Caco-2 (cell line): ENCODE data around the gene DKK2. TPM values are rescaled to one million over a fixed set of nuclear protein-coding genes. Genes with fewer than 3 reads are reported as not detected.

ENCODE experiments used
- BruUV-seq: library from RNA; stranded (reverse); fragments of 400-500 nt; replicated peaks from 2 replicates; lab custom pipeline; 2021; lab: Mats Ljungman, UMichigan
- CTCF ChIA-PET: fragments of 300-600 bp; sonication (Branson Sonifier 250); formaldehyde crosslinking; loops from one replicate; lab custom pipeline; 2022; ENCODE audit warnings: antibody characterized with exemption; lab: Charles Lee
- POLR2A ChIA-PET: fragments of 300-600 bp; sonication (Branson Sonifier 250); formaldehyde crosslinking; loops from one replicate; lab custom pipeline; 2022; ENCODE audit warnings: antibody characterized with exemption; lab: Charles Lee
- DNase-seq, 2 experiments: peaks; one replicate each; pipeline versions ENCODE4 v3.0.0 to v3.0.0-alpha.2; 2020 to 2022
- H3K27me3 ChIP-seq: replicated peaks from 2 replicates; pipeline ENCODE4 v1.6.0; 2011; ENCODE audit warnings: low read length; ENCODE audit not compliant: control insufficient read depth, insufficient read depth
- H3K36me3 ChIP-seq: 2 replicates; pipeline ENCODE4 v1.5.1; 2011; ENCODE audit warnings: low read length; ENCODE audit not compliant: control insufficient read depth, insufficient read depth
- H3K4me1 ChIP-seq: fragments of 250-450 bp; sonication (Bioruptor Pico); 2 replicates; pipeline ENCODE4 v1.5.1; 2020; ENCODE audit warnings: mild to moderate bottlenecking
- H3K4me3 ChIP-seq: 2 replicates; pipeline ENCODE4 v1.5.1; 2011; ENCODE audit warnings: low read depth, mild to moderate bottlenecking, control low read depth, low read length
- H3K9me3 ChIP-seq: fragments of 250-450 bp; sonication (Bioruptor Pico); 2 replicates; pipeline ENCODE4 v1.5.1; 2020; ENCODE audit warnings: mild to moderate bottlenecking, moderate library complexity
- H3K27ac Mint-ChIP-seq: one replicate; pipeline ENCODE4 v1.8.0; 2022; ENCODE audit warnings: mixed read lengths; ENCODE audit not compliant: unreplicated experiment
- H3K27me3 Mint-ChIP-seq: one replicate; pipeline ENCODE4 v1.8.0; 2022; ENCODE audit warnings: mixed read lengths; ENCODE audit not compliant: insufficient read depth, unreplicated experiment
- H3K36me3 Mint-ChIP-seq: one replicate; pipeline ENCODE4 v1.8.0; 2022; ENCODE audit warnings: mild to moderate bottlenecking, mixed read lengths; ENCODE audit not compliant: insufficient read depth, unreplicated experiment
- H3K4me1 Mint-ChIP-seq: one replicate; pipeline ENCODE4 v1.8.0; 2022; ENCODE audit warnings: low read depth, mixed read lengths; ENCODE audit not compliant: unreplicated experiment
- H3K4me3 Mint-ChIP-seq: one replicate; pipeline ENCODE4 v1.8.0; 2022; ENCODE audit warnings: mild to moderate bottlenecking, moderate library complexity, mixed read lengths; ENCODE audit not compliant: unreplicated experiment
- H3K9me3 Mint-ChIP-seq: one replicate; pipeline ENCODE4 v1.8.0; 2022; ENCODE audit warnings: mixed read lengths; ENCODE audit not compliant: unreplicated experiment
- CTCF ChIP-seq, 2 experiments: fragments of 200-600 bp in 1 of 2; IDR thresholded peaks; 1 replicate in 1 of 2; 2 replicates in 1 of 2; pipeline versions ENCODE4 v1.5.1 to v1.8.0; 2011 to 2022; ENCODE audit warnings: antibody characterized with exemption in 1 of 2, control low read depth in 1 of 2, inconsistent platforms in 1 of 2, low read depth in 1 of 2, low read length in 1 of 2, mild to moderate bottlenecking in 1 of 2, moderate library complexity in 1 of 2; ENCODE audit not compliant: insufficient read depth in 1 of 2, severe bottlenecking in 1 of 2, unreplicated experiment in 1 of 2
- intact Hi-C: fragments of 100-400 bp; cut with micrococcal nuclease; formaldehyde crosslinking; loops from one replicate; pipeline ENCODE4 v1.10.0; 2022; ENCODE audit not compliant: unreplicated experiment
- total RNA-seq: library from RNA; stranded (reverse); gene quantifications from 2 replicates; pipeline ENCODE4 v1.2.3, GENCODE V29; 2022

The DKK2 gene
- total RNA-seq, 1 experiment from 2014 or later = not detected

- H3K4me1 Mint-ChIP-seq = no peaks in the 10 kb centered on the region
- BruUV-seq = no TSS peak
Observed at GRCh38 chr4:106930522-106930921, 105.6 kb downstream of the DKK2 start.

GRCh38 chr4:106929248-106929647, 106.9 kb downstream of the DKK2 start:
- ChIA-PET CTCF (no interaction called here), POLR2A (no interaction called here)
- DNase-seq = no peak
- Histone ChIP-seq H3K4me1 (no peaks in the 10 kb centered on the region), H3K36me3 (no peaks in the 10 kb centered on the region), H3K4me3 (no peak overlapping the region), H3K9me3 (no peaks in the 10 kb centered on the region), H3K27me3 (no peaks in the 10 kb centered on the region)
- no peaks in the 10 kb centered on the region for H3K4me1 Mint-ChIP-seq
- no peak overlapping the region for H3K4me3 Mint-ChIP-seq
- peaks cover 3% of the 10 kb centered on the region for H3K27me3 Mint-ChIP-seq
- intact Hi-C loops = no loop called here
- no TSS peak for BruUV-seq
- H3K36me3 Mint-ChIP-seq = no peaks in the 10 kb centered on the region
- no peak overlapping the region for H3K27ac Mint-ChIP-seq
- TF ChIP-seq CTCF (IDR thresholded peaks at IDR 0.05; ENCODE audit: insufficient read depth in 1 of 2, low read depth in 1 of 2, low read length in 1 of 2, severe bottlenecking in 1 of 2, unreplicated experiment in 1 of 2) = no peak
- no peaks in the 10 kb centered on the region for H3K9me3 Mint-ChIP-seq

More at GRCh38 chr4:106930522-106930921, 105.6 kb downstream of the DKK2 start:
- Histone ChIP-seq H3K4me1 (no peaks in the 10 kb centered on the region), H3K4me3 (no peak overlapping the region), H3K27me3 (no peaks in the 10 kb centered on the region), H3K36me3 (no peaks in the 10 kb centered on the region), H3K9me3 (no peaks in the 10 kb centered on the region)
- CTCF ChIA-PET = no interaction called here
- Mint-ChIP-seq H3K9me3 (no peaks in the 10 kb centered on the region), H3K27me3 (peaks cover 3% of the 10 kb centered on the region), H3K36me3 (no peaks in the 10 kb centered on the region), H3K4me3 (no peak overlapping the region), H3K27ac (no peak overlapping the region)
- POLR2A ChIA-PET = no interaction called here
- DNase-seq = no peak
- no peak for TF ChIP-seq CTCF (IDR thresholded peaks at IDR 0.05; ENCODE audit: insufficient read depth in 1 of 2, low read depth in 1 of 2, low read length in 1 of 2, severe bottlenecking in 1 of 2, unreplicated experiment in 1 of 2)
- intact Hi-C loops = no loop called here

- Mint-ChIP-seq H3K27me3 (no peaks in the 10 kb centered on the region), H3K9me3 (no peaks in the 10 kb centered on the region), H3K36me3 (no peaks in the 10 kb centered on the region), H3K27ac (no peak overlapping the region), H3K4me3 (no peak overlapping the region), H3K4me1 (no peaks in the 10 kb centered on the region)
- H3K4me1 ChIP-seq = no peaks in the 10 kb centered on the region
- no peak overlapping the region for H3K4me3 ChIP-seq
- ChIA-PET POLR2A (no interaction called here), CTCF (no interaction called here)
- no TSS peak for BruUV-seq
- intact Hi-C loops = no loop called here
- no peaks in the 10 kb centered on the region for H3K36me3 ChIP-seq
- H3K27me3 ChIP-seq = no peaks in the 10 kb centered on the region
- TF ChIP-seq CTCF (IDR thresholded peaks at IDR 0.05; ENCODE audit: insufficient read depth in 1 of 2, low read depth in 1 of 2, low read length in 1 of 2, severe bottlenecking in 1 of 2, unreplicated experiment in 1 of 2) = no peak
- no peaks in the 10 kb centered on the region for H3K9me3 ChIP-seq
- no peak for DNase-seq
Observed at GRCh38 chr4:106914223-106914622, 121.9 kb downstream of the DKK2 start.
